HG03108 (cell line): Measurements from ENCODE around the gene NCF2.
"Not testable (repeated sequence)": the region's sequence is repeated elsewhere in the genome, so short reads cannot be mapped to it uniquely, and the experiment has no call there.

ENCODE experiments used
- ATAC-seq: cut with Tn5 transposase; IDR thresholded peaks from one replicate; pipeline ENCODE4 v1.9.1; 2021; ENCODE audit warnings: moderate library complexity; ENCODE audit not compliant: unreplicated experiment

NCF2 gene, protein sequence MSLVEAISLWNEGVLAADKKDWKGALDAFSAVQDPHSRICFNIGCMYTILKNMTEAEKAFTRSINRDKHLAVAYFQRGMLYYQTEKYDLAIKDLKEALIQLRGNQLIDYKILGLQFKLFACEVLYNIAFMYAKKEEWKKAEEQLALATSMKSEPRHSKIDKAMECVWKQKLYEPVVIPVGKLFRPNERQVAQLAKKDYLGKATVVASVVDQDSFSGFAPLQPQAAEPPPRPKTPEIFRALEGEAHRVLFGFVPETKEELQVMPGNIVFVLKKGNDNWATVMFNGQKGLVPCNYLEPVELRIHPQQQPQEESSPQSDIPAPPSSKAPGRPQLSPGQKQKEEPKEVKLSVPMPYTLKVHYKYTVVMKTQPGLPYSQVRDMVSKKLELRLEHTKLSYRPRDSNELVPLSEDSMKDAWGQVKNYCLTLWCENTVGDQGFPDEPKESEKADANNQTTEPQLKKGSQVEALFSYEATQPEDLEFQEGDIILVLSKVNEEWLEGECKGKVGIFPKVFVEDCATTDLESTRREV

DNA sequence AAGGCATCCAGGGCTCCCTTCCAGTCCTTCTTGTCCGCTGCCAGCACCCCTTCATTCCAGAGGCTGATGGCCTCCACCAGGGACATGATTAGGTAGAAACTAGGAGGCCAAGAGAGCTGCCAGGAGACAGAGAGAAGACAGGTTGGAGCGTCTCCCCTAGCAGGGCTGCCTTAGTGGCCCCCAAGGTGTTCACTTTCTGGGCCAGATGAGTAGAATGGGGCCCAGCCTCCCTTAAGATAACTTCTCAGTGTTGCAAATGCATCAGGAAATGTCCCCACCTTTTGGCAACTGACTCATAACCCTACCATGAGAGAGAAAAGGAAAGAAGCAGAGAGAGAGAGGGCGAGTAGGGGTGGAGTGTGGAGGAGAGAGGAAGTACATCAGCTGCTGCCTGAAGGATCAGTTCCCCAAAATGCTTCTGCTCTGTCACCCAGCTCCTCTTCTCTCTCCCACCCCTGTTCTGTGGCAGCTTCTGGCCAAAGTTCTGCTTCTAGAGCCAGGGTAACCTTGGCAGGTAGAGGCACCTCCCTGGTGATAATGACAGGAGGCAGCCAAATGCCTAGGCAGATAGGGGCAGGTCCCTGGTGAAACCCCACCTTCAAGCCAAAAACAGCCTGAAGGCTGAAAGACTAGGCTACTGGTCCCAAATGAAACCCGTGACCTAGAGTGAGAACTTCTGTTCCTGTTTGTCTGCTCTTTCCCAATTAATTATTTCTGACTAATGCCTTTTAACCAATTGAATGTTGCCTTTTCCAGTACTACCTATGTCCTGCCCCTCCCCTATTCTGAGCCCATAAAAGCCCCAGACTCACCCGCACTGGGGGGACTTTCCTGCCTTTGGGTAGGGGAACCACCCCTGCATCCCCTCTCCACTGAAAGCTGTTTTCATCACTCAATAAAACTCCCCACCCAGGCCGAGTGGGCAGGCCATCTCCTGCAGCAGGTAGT lies at the start of gene NCF2:
Gene NCF2 (minus strand): TSS at position 216 of the 948 bp plus-strand sequence. CDS start 130 bp downstream, at position 86.
- ATAC-seq, result peak; percentile 81

DNA sequence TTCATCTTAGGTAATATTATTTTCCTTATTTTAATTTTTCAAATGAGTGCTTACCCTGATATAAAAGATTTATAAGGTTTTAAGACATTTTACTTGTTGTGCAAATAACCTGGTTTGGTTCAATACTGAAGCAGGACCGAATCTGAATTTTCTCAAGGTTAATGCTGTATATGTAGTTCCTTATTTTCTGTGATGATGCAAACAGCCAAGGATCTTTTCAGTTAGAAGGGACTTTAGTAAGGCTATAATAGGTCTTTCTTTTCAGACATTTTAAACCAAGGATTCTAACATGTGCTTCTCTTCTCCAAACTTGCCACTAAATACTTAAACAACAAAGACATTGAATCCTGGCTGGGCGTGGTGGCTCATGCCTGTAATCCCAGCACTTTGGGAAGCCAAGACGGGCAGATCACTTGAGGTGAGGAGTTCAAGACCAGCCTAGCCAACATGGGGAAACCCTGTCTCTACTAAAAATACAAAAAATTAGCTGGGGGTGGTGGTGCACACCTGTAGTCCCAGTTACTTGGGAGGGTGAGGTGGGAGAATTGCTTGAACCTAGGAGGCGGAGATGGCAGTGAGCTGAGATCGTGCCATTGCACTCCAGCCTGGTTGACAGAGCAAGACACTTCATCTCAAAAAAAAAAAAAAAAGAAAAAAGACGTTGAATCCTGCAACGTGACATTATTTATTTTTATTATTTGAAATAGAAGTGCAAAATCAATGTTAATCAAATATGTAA lies 48.6 kb upstream of the NCF2 start:
- no peak for ATAC-seq

DNA sequence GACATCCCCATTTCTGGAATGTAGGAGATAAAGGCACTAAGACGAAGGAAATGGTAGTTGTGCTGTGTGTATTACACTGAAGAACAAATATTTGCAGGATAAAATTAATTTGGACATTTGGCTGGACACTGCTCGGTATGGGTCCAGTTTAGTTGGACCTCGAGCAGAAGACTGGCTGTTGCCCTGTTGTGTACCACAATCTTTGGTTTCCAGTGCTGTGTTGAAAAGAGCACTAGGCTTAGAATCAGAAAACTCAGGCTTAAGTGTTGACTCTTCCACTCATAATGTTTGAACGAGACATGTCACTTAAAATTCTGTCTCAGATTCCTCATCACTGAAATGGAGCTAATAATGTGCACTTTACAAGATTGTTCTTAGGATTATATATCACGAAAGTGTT lies 46.5 kb upstream of the NCF2 start:
- no peak for ATAC-seq

- ATAC-seq, result no peak
Observed at GRCh38 chr1:183636334-183636682, 46.0 kb upstream of the NCF2 start.

DNA sequence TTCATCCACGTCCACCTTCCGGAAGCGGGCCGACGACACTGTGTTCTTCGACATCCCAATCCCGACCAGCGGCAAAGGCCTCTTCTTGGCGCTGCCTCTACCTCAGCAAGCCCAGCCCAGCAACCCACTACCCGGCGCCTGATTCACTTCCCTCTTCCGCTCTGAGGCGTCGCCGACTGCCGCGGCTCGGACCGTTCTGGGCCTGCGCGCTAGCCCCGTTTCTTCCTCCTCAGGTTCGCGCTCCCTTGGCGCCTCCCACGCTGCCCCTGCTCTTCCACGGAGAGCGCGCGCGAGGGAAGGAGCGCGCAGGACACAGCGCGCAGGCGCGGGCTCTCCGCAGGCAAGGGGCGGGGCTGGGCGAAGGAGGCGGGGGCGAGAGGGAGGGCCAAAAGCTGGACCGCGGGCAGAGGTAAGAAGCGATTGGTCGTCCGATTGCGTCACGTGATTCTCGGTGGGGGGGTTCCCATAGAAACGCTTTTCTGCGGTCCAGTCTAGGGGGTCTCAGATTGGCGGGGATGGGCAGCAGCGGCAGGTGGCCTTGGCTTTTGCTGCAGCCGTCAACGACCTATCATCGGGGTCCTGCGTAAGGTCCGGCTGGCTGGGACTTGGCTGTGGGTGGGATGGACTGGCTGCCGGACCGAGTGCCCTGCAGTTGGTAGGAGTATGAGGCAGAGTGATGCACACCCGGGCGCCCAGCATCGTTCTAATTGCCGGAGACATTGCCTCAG lies 45.5 kb upstream of the NCF2 start, which contains the start of gene ARPC5:
Gene ARPC5 (minus strand): TSS at position 178 of the 728 bp plus-strand sequence. CDS start 124 bp downstream, at position 54.
- ATAC-seq, result peak; percentile 85

DNA sequence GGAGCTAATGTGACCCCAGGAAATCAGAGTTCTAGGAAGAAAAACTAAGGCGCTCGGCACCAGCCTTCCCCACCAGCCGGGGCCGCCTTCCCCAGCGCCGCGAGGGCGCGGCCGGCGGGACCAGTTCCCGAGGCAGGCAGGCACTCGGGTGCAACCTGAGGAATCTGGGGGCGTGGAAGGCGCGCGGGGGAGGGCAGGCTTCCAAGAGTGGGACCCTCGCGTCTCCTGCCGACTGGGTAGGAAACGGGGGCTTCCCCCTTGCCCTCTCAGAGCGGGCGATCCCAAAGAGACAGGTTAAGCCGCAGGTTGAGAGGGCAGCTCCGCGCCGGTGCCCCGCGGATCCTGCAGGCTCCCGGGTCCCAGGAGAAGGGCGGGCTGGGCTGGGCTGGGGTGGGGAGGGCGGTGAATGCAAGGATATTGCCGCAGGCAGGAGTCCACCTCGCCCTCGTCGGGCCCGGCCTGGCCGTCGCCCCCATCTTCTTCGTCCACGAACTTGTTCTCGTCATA lies 44.9 kb upstream of the NCF2 start:
- no peak for ATAC-seq

DNA sequence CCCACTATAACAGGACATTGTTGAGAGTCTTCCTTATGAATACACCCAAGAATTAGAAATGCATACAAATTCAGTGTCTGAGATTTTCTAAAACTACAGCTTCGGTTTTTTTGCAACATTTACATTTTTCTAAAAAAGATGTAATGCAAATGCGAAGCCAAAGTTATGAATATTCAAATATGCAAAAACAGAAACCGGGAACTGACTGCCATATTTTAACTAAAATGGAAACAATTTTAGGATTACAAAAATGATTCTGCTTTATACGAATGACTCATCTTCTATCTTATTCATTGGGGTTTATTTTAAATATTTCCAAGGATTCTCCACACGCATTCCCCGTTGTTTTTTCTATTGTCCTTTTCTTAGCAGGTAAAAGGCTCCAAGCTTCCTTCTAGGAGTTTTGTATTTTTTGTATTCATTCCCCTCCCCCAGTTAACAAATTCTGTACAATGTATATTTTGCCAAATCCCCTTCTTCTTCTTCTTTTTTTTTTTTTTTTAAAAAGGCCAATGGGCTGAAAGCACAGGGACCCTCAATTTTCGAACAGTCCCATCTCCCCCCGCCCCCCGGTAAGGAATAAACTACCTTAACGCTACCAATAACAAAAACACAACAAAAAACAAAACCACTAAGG lies 44.3 kb upstream of the NCF2 start:
- ATAC-seq, result no peak

- peak; percentile 33 for ATAC-seq
Observed at GRCh38 chr1:183633676-183634343, 43.6 kb upstream of the NCF2 start.

GRCh38 chr1:183632964-183633363 lies 42.7 kb upstream of the NCF2 start:
- ATAC-seq, result no peak

GRCh38 chr1:183632114-183632513 lies 41.9 kb upstream of the NCF2 start:
- ATAC-seq, result no peak

DNA sequence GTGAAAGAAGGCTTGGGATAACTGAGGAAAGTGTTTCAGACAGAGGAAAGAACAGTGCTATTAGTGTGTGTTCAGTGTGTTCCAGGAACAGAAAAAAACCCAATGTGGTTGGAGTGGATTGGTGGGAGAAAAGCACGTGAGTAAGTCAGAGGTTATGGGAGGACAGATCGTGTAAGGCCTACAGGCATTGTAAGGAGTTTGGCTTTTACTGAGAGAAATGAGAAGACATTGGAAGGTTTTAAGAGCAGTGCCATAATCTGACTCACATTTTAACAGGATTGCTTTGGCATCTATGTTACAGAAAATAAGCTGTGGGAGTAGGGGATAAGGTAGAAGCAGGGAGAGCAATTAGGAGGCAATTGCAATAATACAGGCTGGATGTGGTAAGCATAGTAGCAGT lies 40.5 kb upstream of the NCF2 start:
- ATAC-seq, result no peak

DNA sequence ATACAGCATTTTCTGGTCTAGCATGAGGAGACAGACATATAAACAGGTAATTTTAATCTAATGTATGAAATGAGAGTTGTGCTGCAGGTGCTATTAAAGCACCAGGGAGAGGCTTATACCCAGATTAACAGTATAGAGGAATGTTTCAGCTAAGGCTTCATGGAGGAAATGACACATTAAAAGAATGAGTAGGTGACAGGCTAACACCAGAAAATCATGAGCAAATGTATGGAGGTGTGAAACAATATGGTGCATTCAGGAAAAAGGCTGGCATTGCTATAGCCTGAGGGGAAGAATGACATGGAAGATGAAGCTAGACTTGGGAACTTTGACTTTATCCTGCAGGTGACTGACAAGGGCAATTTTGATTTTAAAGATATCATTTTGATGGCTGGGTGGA lies 38.3 kb upstream of the NCF2 start:
- ATAC-seq, result no peak

DNA sequence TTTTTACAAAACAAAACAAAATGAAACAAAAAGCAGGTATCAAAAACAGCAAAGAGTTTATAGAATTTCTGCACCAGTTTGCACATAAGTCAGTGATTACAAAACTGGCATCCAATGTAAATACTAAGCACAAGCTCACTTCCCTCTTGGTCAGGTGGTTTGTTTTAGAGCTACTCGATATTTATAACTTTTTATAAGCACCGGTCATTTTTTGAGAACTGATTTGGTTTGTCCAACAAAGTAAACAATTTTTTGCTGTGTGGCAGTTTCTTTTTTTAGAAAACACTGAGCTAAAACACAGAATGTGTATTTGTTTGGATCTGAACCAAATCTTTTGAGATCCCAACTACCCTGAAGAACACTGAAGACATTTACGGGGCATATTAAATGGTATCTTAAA lies 36.0 kb upstream of the NCF2 start:
- not testable (repeated sequence) for ATAC-seq

- ATAC-seq, result peak; percentile 89
Observed at GRCh38 chr1:183622884-183623785, 32.9 kb upstream of the NCF2 start.

GRCh38 chr1:183622013-183622412 lies 31.8 kb upstream of the NCF2 start:
- no peak for ATAC-seq

DNA sequence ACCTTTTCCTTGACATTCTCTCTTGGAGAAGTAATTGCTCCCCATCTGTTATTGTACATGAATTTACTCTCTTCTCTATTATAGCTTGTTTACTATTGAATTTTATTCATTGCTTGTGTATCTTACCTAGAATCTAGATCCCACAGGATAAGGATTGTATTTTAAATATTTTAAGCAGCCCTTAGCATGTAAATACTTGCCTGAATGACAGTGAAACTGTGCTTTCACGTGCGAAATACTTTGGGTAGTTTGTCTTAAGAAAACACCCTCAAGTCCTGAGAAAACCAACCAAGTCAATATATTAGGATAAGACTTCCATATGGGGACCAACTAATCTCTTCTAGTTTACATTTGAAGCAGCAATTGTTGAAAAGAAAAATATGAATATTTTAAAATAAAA lies 30.1 kb upstream of the NCF2 start:
- ATAC-seq, result no peak

- no peak for ATAC-seq
Observed at GRCh38 chr1:183619781-183620180, 29.5 kb upstream of the NCF2 start.

GRCh38 chr1:183618202-183618601 lies 27.9 kb upstream of the NCF2 start:
- ATAC-seq, result not testable (repeated sequence)
